Keratinocyte (primary cell): ENCODE measurements around the gene EAF2. TPM values are rescaled to one million over a fixed set of nuclear protein-coding genes. Genes with fewer than 3 reads are reported as not detected.
"Not testable (repeated sequence)": the region's sequence is repeated elsewhere in the genome, so short reads cannot be mapped to it uniquely, and the experiment has no call there.

ENCODE experiments used
- DNase-seq: peaks from one replicate; pipeline ENCODE4 v3.0.0-alpha.2; 2011; ENCODE audit warnings: low read depth, missing footprints, low spot score
- FAIRE-seq: peaks from 2 replicates; lab custom pipeline; 2011; peaks lifted over from hg19 to GRCh38; lab: Jason Lieb, UNC
- H2AFZ ChIP-seq: 2 replicates; pipeline ENCODE4 v1.6.0; 2012; ENCODE audit warnings: low read length, control low read depth, inconsistent platforms; ENCODE audit not compliant: control insufficient read depth
- H3K27ac ChIP-seq: 2 replicates; pipeline ENCODE4 v1.5.1; 2011; ENCODE audit warnings: low read length; ENCODE audit not compliant: control insufficient read depth, insufficient read depth
- H3K27me3 ChIP-seq: 3 replicates; pipeline ENCODE4 v1.6.0; 2011; ENCODE audit warnings: low read length; ENCODE audit not compliant: control insufficient read depth, insufficient read depth; ENCODE audit errors: extremely low read depth
- H3K36me3 ChIP-seq, 2 experiments: 2 replicates in 1 of 2; 3 replicates in 1 of 2; pipeline ENCODE4 v1.5.1; 2011; ENCODE audit warnings: low read length in 2 of 2, mild to moderate bottlenecking in 1 of 2; ENCODE audit not compliant: control insufficient read depth in 2 of 2, insufficient read depth in 2 of 2; ENCODE audit errors: extremely low read depth in 1 of 2
- H3K4me1 ChIP-seq: 3 replicates; pipeline ENCODE4 v1.5.1; 2011; ENCODE audit warnings: low read length; ENCODE audit not compliant: control insufficient read depth, insufficient read depth; ENCODE audit errors: extremely low read depth
- H3K4me2 ChIP-seq: 3 replicates; pipeline ENCODE4 v1.6.0; 2011; ENCODE audit warnings: low read depth, low read length; ENCODE audit not compliant: control insufficient read depth, insufficient read depth; ENCODE audit errors: extremely low read depth
- H3K4me3 ChIP-seq, 3 experiments: fragments of 200-600 bp in 1 of 3; sonication (generic) in 1 of 3; 2 replicates in 2 of 3; 3 replicates in 1 of 3; pipeline ENCODE4 v1.5.1; 2011 to 2016; ENCODE audit warnings: low read length in 3 of 3, mild to moderate bottlenecking in 3 of 3, control low read depth in 2 of 3, inconsistent platforms in 1 of 3, low read depth in 1 of 3, mixed read lengths in 1 of 3, mixed run types in 1 of 3, moderate library complexity in 1 of 3; ENCODE audit not compliant: control insufficient read depth in 2 of 3, insufficient read depth in 2 of 3; ENCODE audit errors: extremely low read depth in 1 of 3
- H3K79me2 ChIP-seq: 2 replicates; pipeline ENCODE4 v1.6.0; 2012; ENCODE audit warnings: low read length; ENCODE audit not compliant: control insufficient read depth, insufficient read depth
- H3K9ac ChIP-seq: 3 replicates; pipeline ENCODE4 v1.6.0; 2011; ENCODE audit warnings: low read length; ENCODE audit not compliant: control insufficient read depth, insufficient read depth; ENCODE audit errors: extremely low read depth
- H3K9me1 ChIP-seq: 3 replicates; pipeline ENCODE4 v1.6.0; 2011; ENCODE audit warnings: low read length; ENCODE audit not compliant: control insufficient read depth, insufficient read depth; ENCODE audit errors: extremely low read depth
- H3K9me3 ChIP-seq: 2 replicates; pipeline ENCODE4 v1.5.1; 2012; ENCODE audit warnings: low read depth, low read length; ENCODE audit not compliant: control insufficient read depth
- H4K20me1 ChIP-seq: 3 replicates; pipeline ENCODE4 v1.6.0; 2011; ENCODE audit warnings: low read length; ENCODE audit not compliant: control insufficient read depth, insufficient read depth; ENCODE audit errors: extremely low read depth
- CTCF ChIP-seq, 3 experiments: IDR thresholded peaks in 1 of 3; conservative IDR thresholded peaks in 1 of 3; optimal IDR thresholded peaks in 1 of 3; 2 replicates in 2 of 3; 3 replicates in 1 of 3; pipeline versions ENCODE3 to v1.5.1; 2011; ENCODE audit warnings: low read length in 3 of 3, mild to moderate bottlenecking in 3 of 3, moderate library complexity in 2 of 3, control low read depth in 1 of 3, inconsistent platforms in 1 of 3; ENCODE audit not compliant: insufficient read depth in 2 of 3; ENCODE audit errors: extremely low read depth in 1 of 3
- EZH2 ChIP-seq: IDR thresholded peaks from one replicate; pipeline ENCODE4 v1.6.1; 2012; ENCODE audit warnings: inconsistent platforms, mild to moderate bottlenecking, low read length, moderate library complexity
- dilution Hi-C: fragments of 300-500 bp; cut with MboI; formaldehyde crosslinking; loops from one replicate; pipeline ENCODE4 v1.7.0; 2020; ENCODE audit warnings: low sequenced_read_pairs; ENCODE audit not compliant: extremely low pct_ligation_motif_present
- polyA plus RNA-seq, 5 experiments: library from polyadenylated mRNA; depleted of rRNA in 3 of 5; stranded (reverse) in 3 of 5; stranded (forward) in 1 of 5; unstranded in 1 of 5; fragments of >200 nt; gene quantifications; 1 replicate in 1 of 5; 2 replicates in 3 of 5; 3 replicates in 1 of 5; pipeline versions ENCODE4 v1.2.1 to v1.2.3, GENCODE V29; 2011 to 2012; ENCODE audit warnings: missing spikeins in 2 of 5, low read depth in 1 of 5, low replicate concordance in 1 of 5

EAF2 gene
- polyA plus RNA-seq, 1 donor (not counting 4 experiments of a cell fraction or from before 2014, with no cell fraction given) = 4.4 TPM

- DNase-seq = no peak
- no peak overlapping the region for H2AFZ ChIP-seq
- peaks cover 7% of the 10 kb centered on the region for H3K4me1 ChIP-seq
- no peak overlapping the region for H3K27ac ChIP-seq
- FAIRE-seq = peak; percentile 29
- no peaks in the 10 kb centered on the region for H3K36me3 ChIP-seq
- H3K9ac ChIP-seq = no peak overlapping the region
- TF ChIP-seq EZH2 (no peak), CTCF (optimal IDR thresholded peaks at IDR 0.05 in 1 of 3, IDR thresholded peaks at IDR 0.05 in 1 of 3, conservative IDR thresholded peaks at IDR 0.05 in 1 of 3; ENCODE audit: extremely low read depth in 1 of 3, insufficient read depth in 2 of 3, low read length in 3 of 3) (peak; percentile 53 to 57 (median 56))
- no peaks in the 10 kb centered on the region for H3K79me2 ChIP-seq
- no peaks in the 10 kb centered on the region for H4K20me1 ChIP-seq
- H3K27me3 ChIP-seq = no peaks in the 10 kb centered on the region
- H3K4me3 ChIP-seq = no peak overlapping the region
- no peaks in the 10 kb centered on the region for H3K9me3 ChIP-seq
- no peaks in the 10 kb centered on the region for H3K9me1 ChIP-seq
- H3K4me2 ChIP-seq = no peak overlapping the region
- dilution Hi-C loops = no loop called here
Observed at GRCh38 chr3:121855555-121855954, 20.5 kb downstream of the EAF2 start.

- FAIRE-seq, H4K20me1 ChIP-seq, H3K9me1 ChIP-seq, H3K4me1 ChIP-seq, H2AFZ ChIP-seq, DNase-seq, H3K79me2 ChIP-seq, H3K4me3 ChIP-seq, H3K9ac ChIP-seq, H3K4me2 ChIP-seq, dilution Hi-C loops, H3K27me3 ChIP-seq, H3K27ac ChIP-seq, H3K36me3 ChIP-seq, H3K9me3 ChIP-seq: not testable (repeated sequence)
Observed at GRCh38 chr3:121857778-121858177, 22.8 kb downstream of the EAF2 start.

GRCh38 chr3:121863247-121863646, 28.2 kb downstream of the EAF2 start:
- not testable (repeated sequence) for FAIRE-seq, H3K4me2 ChIP-seq

More at GRCh38 chr3:121863247-121863646, 28.2 kb downstream of the EAF2 start:
- H3K79me2 ChIP-seq, DNase-seq, H3K4me1 ChIP-seq, H3K9me1 ChIP-seq, H2AFZ ChIP-seq, H3K9ac ChIP-seq, H3K4me3 ChIP-seq, H3K27ac ChIP-seq, dilution Hi-C loops, H3K36me3 ChIP-seq, H4K20me1 ChIP-seq, H3K9me3 ChIP-seq, H3K27me3 ChIP-seq: not testable (repeated sequence)
